HG02973 (cell line): ENCODE results near the gene MESP2.

ENCODE experiments used
- ATAC-seq: cut with Tn5 transposase; IDR thresholded peaks from one replicate; pipeline ENCODE4 v1.9.1; 2021; ENCODE audit warnings: moderate library complexity; ENCODE audit not compliant: unreplicated experiment

The MESP2 gene

GRCh38 chr15:89755701-89756100, 20.4 kb upstream of the MESP2 start:
- no peak for ATAC-seq

GRCh38 chr15:89756897-89757296, 19.2 kb upstream of the MESP2 start:
- ATAC-seq = no peak

GRCh38 chr15:89758283-89758682, 17.8 kb upstream of the MESP2 start:
- ATAC-seq = no peak

GRCh38 chr15:89758981-89759380, 17.2 kb upstream of the MESP2 start:
- no peak for ATAC-seq

GRCh38 chr15:89759835-89760234, 16.3 kb upstream of the MESP2 start:
- no peak for ATAC-seq

GRCh38 chr15:89760303-89761008, 15.7 kb upstream of the MESP2 start:
- no peak for ATAC-seq

- no peak for ATAC-seq
Measured at GRCh38 chr15:89761009-89761831, 14.9 kb upstream of the MESP2 start.

GRCh38 chr15:89761929-89762328, 14.2 kb upstream of the MESP2 start:
- ATAC-seq = no peak

- ATAC-seq = no peak
Measured at GRCh38 chr15:89765694-89766093, 10.4 kb upstream of the MESP2 start.

GRCh38 chr15:89766357-89767311, 9.5 kb upstream of the MESP2 start:
- ATAC-seq = no peak

GRCh38 chr15:89767411-89767915, 8.7 kb upstream of the MESP2 start:
- ATAC-seq = no peak

- no peak for ATAC-seq
Measured at GRCh38 chr15:89768071-89768500, 8.0 kb upstream of the MESP2 start.

GRCh38 chr15:89769366-89769765, 6.8 kb upstream of the MESP2 start:
- ATAC-seq = no peak

- no peak for ATAC-seq
Measured at GRCh38 chr15:89770041-89770440, 6.1 kb upstream of the MESP2 start.

GRCh38 chr15:89772932-89773583, 3.1 kb upstream of the MESP2 start:
- ATAC-seq = no peak

- ATAC-seq = no peak
Measured at GRCh38 chr15:89774492-89774891, 1.6 kb upstream of the MESP2 start.

GRCh38 chr15:89775815-89776214, 317 bp upstream of the MESP2 start:
- no peak for ATAC-seq

- no peak for ATAC-seq
Measured at GRCh38 chr15:89777073-89777751, 1.1 kb downstream of the MESP2 start.

GRCh38 chr15:89777782-89778380, 1.7 kb downstream of the MESP2 start:
- no peak for ATAC-seq
